Measurements from ENCODE around the gene ABR. TPM values are rescaled to one million over a fixed set of nuclear protein-coding genes. Genes with fewer than 3 reads are reported as not detected.
"Not testable (repeated sequence)": the region's sequence is repeated elsewhere in the genome, so short reads cannot be mapped to it uniquely, and the experiment has no call there.

The ABR gene
- polyA plus RNA-seq, 1 donor: 32.7 TPM

DNA sequence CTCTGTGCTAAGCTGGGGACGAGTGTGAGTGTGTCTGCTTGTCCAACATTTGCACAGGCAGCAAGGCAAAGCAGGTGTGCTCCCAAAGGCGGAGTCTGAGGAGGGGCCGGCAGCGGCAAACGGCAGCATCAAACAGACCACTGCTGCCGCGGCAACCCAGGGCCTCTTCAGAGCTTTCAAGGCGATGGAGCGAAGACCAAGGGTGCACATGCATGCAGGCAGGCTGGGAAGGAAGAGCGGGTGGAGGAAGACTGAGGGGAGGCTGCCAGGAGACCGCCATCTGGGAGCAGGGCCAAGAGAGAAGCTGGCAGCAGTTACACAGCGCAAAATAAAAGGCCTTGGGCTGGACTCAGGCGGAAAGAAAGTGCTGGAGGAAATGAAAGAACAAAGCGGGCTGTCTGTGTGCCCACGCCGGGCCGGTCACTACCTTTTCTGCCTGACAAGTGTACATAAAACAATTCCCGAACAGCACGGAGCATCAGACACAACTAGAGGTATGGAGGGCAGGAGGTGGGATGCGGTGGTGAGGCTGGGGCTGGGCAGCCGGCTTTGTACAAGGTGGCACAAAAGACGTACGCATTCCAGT is 174.3 kb downstream of the ABR start:
- DNase-seq: peak; percentile 70

DNA sequence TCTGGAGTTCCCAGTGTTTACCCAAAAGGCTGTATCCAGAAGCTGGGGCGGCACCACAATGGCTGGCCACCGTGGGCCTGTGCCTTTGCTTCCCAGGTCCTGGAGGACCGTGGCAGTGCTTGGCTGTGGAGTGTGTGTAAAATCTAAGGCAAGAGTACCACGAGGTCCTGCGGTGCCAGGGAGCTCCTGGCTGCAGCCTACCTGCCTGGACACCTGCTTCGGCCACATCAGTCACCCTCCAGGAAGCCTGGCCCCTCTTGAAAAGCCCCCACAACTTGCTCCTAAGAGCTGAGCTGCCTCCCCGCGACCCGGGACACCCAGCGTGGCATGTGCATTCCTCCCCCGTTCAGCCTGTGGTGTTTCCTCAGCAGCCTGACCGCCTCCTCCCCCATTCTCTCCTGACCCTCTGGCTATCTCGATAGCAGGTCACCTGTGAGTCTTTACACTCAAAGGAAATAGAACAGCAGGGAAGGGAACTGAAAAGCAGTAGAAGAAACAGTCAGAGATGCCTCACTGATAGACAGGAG is 174.9 kb downstream of the ABR start:
- DNase-seq: no peak

- no peak for DNase-seq
Observed at GRCh38 chr17:1003972-1004768, 175.6 kb downstream of the ABR start.

- no peak for DNase-seq
Observed at GRCh38 chr17:1003633-1003971, 176.2 kb downstream of the ABR start.

- no peak for DNase-seq
Observed at GRCh38 chr17:1002771-1003555, 176.8 kb downstream of the ABR start.

DNA sequence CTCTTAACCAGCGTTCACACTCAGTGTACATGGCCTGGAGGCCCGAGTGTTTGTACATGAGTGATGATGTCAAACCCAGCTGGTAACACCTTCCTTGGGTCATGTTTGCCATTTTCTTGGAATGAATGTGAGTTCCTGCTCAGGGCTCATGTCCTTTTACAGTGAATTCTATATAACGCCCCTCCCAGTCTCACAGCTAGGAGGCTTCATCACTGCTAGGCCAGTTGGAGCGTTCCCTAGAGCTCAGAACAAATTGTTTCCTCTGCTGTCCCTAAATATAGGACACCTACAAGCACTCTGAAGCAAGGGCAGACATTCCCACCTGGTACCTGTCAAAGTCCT is 177.4 kb downstream of the ABR start:
- no peak for DNase-seq

DNA sequence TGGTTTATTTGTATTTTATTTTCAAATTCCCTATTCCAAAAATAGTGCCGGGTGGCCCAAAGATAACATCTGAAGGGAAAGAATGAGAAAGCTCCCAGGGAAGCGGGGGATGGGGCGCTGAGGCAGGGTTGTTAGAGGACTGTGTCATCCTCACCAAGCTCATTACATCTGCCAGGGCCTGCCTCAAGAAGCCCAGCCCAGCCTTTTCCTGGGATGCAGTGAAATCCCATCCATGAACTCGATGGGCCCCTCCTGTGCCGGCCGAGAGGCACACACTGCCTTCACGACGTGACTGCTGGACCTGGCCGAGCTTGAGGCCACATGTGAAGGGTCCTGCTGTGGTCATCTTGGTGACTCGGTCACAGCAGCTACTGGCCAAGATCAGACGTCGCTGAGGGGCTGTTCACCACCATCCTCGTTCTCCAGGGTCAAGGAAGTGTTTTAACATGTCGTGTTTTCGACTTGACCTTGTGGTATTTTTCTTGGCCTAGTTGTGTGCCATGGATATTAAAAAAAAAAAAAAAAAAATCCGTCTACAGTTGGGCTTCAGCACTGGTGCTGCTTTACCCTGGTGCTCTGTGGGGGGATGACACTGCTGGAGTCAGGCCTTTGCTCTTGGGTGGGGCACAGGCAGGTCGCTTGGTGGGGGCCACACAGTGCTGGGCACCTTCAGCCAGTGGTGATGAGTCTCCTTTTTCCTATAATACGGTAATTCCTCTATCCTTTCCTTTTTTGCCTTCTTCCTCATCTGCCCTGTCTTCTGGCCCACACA is 178.0 kb downstream of the ABR start:
- DNase-seq: no peak

DNA sequence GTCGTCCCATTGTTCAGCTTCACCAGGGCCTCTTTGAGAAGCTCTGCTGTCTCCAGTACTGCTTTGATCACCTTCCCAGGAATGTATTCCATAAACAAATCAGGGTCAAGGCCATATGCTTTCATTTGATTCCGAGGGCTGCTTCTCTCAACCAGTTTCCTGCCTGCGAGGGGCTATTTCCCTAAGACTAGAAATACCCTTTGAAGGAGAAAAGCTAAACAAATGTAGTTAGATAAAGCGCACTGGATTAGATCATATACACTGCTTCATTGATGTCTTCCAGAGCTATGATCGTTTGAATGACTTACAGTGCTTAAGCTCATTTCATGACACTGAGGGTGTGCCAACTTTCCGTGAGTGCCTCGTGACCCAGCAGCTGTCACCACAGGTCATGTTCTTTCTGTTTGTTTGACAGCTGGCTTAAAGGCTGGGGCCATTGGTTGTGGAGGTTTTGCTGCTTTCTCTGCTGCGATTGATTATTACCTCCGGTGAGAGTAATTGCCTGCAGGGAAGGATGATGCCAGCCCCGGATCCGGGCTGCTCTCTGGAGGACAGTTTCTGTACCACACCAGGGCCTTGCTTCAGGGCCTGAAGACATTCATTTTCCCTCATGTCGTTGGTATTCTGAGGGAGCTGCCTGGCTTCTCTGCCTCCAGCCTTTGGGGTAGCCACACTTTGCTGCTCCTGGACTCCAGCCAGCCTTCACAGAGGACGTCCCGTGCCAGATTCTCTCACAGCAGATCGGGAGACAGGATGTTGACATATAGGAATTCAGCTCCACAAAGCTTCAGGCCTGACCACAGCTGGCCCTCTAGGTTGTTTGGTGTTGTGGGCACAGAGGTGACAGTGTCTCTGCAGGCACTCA is 179.0 kb downstream of the ABR start:
- DNase-seq: peak; percentile 57

DNA sequence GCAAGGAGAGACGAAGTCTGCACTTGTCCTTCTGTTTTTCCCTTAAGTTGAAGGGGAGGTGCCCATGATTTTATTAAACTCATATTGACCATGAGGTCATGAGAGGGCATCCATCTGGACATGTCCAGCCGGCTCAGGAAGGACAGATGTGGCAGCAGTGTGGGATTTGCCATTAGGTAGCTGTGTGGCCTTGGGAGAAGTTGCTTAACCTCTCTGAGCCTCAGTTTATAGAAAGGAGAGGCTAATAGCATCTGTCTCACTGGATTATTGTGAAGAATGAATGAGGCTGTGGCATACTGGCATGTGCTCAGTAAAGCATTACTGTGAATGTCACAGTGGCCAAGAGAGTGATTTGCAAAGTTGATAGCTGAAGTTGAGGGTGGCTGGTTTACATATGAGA is 181.7 kb downstream of the ABR start:
- DNase-seq: no peak

- DNase-seq: peak; percentile 97
Observed at GRCh38 chr17:996554-997344, 183.0 kb downstream of the ABR start, which contains the start of gene TIMM22. Gene TIMM22 (plus strand): TSS chr17:997129. CDS start chr17:997143, 14 bp downstream.

DNA sequence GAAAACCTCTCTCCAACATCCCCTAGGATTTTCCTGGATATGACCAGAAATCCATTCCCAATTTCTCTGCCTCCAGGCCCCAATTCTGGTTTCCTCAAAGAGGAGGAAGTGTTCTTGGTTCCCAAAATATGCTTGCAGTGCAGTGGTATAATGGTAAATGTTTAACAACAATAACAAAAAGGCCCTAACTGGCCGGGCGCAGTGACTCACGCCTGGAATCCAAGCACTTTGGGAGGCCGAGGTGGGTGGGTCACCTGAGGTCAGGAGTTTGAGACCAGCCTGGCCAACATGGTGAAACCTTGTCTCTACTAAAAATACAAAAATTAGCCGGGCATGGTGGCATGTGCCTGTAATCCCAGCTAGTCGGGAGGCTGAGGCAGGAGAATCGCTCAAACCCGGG is 184.5 kb downstream of the ABR start:
- DNase-seq: not testable (repeated sequence)

DNA sequence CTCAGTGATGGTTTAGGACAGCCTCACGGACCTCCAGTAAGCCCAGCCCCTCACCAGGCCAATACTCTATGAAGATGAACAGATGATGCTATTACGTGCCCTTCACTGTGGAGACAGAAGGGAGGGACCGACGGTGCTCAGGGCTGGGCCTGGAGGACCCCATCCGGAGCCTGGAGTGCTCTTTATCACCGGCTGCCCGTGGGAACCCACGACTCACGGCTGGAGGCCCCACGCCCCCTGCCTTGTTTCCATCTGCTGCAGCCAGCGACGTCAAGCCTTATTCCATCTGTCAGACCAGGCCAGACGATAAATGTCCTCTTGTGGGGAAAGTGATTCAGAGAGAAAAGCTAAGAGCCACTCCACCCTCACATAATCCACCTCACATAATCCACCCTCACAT is 186.8 kb downstream of the ABR start:
- DNase-seq: no peak

DNA sequence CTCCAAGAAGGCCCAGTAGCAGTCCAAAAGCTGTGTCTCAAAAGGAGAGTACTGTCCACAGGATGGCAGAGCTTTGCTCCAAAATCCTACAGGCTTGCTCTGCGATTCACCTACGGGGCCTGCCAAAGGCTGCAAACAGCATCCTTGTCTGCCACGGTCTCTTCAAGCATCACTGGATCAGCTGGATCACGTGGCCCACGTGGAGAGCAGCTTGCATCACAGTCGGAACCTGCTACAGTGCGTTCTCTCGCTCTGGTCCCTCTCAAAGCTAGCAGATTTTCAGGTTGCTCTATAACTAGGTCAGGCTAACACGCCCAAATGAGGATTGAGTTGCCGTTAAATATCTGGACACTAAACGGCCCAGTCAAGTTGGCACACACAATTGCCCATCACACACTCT is 191.2 kb downstream of the ABR start:
- DNase-seq: no peak

DNA sequence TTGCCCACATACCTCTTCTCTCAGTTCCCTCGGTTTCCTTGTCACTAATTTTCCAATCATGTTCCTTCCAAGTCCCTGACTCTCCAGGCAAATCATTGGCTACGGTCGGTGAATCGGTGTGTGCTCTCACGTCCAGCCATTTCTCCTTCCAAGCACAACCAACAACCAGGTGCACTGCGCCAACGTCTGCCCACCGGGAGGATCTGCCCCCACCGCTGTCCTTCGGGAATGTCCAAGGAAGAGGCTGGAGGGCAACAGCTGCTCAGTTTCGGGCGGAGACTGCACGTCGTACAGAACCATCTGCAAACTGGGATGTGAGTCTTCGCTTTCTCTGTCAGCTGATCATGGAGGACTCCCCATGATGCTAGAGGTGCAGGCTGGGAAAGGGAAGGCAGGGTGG is 191.8 kb downstream of the ABR start:
- no peak for DNase-seq

DNA sequence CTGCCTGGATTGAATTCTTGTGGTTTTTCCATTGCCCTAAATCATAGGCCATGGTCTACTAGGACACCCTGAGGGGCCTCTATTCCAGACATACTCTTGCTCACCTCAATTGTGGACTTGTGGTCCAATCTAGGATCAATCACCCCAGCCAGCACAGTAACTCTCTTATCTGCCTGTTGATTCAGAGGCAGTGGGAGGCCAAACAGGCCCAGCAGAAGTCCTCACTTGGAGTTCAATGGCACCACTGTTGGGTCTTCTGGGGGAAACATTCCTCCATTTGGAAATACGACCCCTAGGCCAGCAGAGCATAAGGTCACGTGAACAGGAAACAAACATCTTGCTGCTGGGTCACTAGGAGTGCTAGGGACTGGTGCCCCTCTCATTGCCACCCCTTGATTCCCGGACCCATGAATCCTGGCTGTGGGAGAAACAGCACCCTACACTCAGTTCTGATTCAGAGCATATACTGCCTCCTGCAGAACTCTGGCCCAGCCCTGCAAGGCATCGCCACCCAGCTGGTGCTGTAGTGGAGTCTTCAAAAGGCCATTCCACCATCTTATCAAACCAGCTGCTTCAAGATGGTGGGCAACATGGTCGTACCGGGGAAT is 193.4 kb downstream of the ABR start:
- DNase-seq: no peak

- no peak for DNase-seq
Observed at GRCh38 chr17:983921-984320, 195.9 kb downstream of the ABR start.

DNA sequence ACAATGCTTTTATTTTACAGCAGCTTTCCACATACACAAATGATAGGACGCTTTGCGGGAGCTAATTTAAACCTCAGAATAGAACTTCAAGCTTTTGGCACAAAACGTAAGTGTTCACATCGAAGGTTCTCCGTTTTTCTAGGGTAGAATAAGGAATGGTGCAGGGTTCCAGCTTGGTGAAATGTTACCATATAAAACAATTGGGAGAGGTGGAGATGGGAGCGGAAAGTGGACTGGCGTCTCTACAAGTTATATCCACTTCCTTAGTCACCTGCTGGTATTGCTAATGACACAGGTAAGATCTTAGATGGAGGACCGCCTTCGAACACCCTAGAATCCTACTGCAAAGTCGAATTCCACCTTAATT is 198.5 kb downstream of the ABR start:
- no peak for DNase-seq

- peak; percentile 85 for DNase-seq
Observed at GRCh38 chr17:980406-981291, 199.1 kb downstream of the ABR start.
